Subcutaneous abdominal adipose tissue (tissue), 5 donors: ENCODE data around the gene LIF.

Experiments
- H3K27ac ChIP-seq: one replicate; pipeline ENCODE4 v1.7.0; 2013; ENCODE audit warnings: low read depth, mild to moderate bottlenecking, inconsistent platforms, low read length, moderate library complexity
- H3K27me3 ChIP-seq, 5 donors: one replicate each; pipeline ENCODE4 v1.7.0; 2013; ENCODE audit warnings: low read length in 5 of 5, inconsistent platforms in 1 of 5; ENCODE audit not compliant: control insufficient read depth in 5 of 5, insufficient read depth in 4 of 5
- H3K36me3 ChIP-seq, 5 donors: one replicate each; pipeline ENCODE4 v1.7.0; 2013; ENCODE audit warnings: low read length in 5 of 5; ENCODE audit not compliant: control insufficient read depth in 5 of 5, insufficient read depth in 5 of 5
- H3K4me1 ChIP-seq, 5 donors: one replicate each; pipeline ENCODE4 v1.7.0; 2013; ENCODE audit warnings: low read length in 5 of 5, mild to moderate bottlenecking in 3 of 5, moderate library complexity in 1 of 5; ENCODE audit not compliant: control insufficient read depth in 5 of 5, insufficient read depth in 5 of 5
- H3K4me3 ChIP-seq, 5 donors: one replicate each; pipeline ENCODE4 v1.7.0; 2013; ENCODE audit warnings: low read length in 5 of 5, low read depth in 1 of 5
- H3K9ac ChIP-seq, 5 donors: one replicate each; pipeline ENCODE4 v1.7.0; 2013; ENCODE audit warnings: low read length in 5 of 5, mild to moderate bottlenecking in 4 of 5, moderate library complexity in 3 of 5
- H3K9me3 ChIP-seq, 5 donors: one replicate each; pipeline ENCODE4 v1.7.0; 2013; ENCODE audit warnings: low read length in 5 of 5; ENCODE audit not compliant: control insufficient read depth in 5 of 5
- donor health status: healthy.
- donor health status: healthy.
- donor health status: healthy.
- donor health status: healthy.
- donor health status: healthy.

The LIF gene

GRCh38 chr22:30246814-30247376, 336 bp upstream of the LIF start:
- Histone ChIP-seq H3K27ac (no peak overlapping the region), H3K4me3 (peak overlapping the region in 3 of 5 donors; percentile 47 to 63 (median 54)), H3K36me3 (peaks cover 0 to 3% (median 0%) of the 10 kb centered on the region in 5 donors), H3K9me3 (no peaks in the 10 kb centered on the region), H3K9ac (no peak overlapping the region), H3K27me3 (peaks cover 41 to 64% (median 55%) of the 10 kb centered on the region in 5 donors), H3K4me1 (peaks cover 0 to 36% (median 19%) of the 10 kb centered on the region in 5 donors)

GRCh38 chr22:30245181-30245984, 1.2 kb downstream of the LIF start:
- Histone ChIP-seq H3K27ac (no peak overlapping the region), H3K36me3 (peaks cover 0 to 3% (median 0%) of the 10 kb centered on the region in 5 donors), H3K9me3 (no peaks in the 10 kb centered on the region), H3K27me3 (peaks cover 41 to 69% (median 55%) of the 10 kb centered on the region in 5 donors), H3K9ac (no peak overlapping the region), H3K4me3 (peak overlapping the region in 1 of 5 donors; percentile 63), H3K4me1 (peaks cover 0 to 32% (median 19%) of the 10 kb centered on the region in 5 donors)

- H3K27ac ChIP-seq, result no peak overlapping the region
- no peak overlapping the region for H3K9ac ChIP-seq
- H3K9me3 ChIP-seq, result no peaks in the 10 kb centered on the region
- peaks cover 0 to 32% (median 19%) of the 10 kb centered on the region in 5 donors for H3K4me1 ChIP-seq
- H3K36me3 ChIP-seq, result peaks cover 0 to 3% (median 0%) of the 10 kb centered on the region in 5 donors
- H3K27me3 ChIP-seq, result peaks cover 40 to 63% (median 55%) of the 10 kb centered on the region in 5 donors
- H3K4me3 ChIP-seq, result no peak overlapping the region
These were observed 1.9 kb downstream of the LIF start for GRCh38 chr22:30244641-30245040.

GRCh38 chr22:30244066-30244465, 2.5 kb downstream of the LIF start:
- Histone ChIP-seq H3K4me1 (peaks cover 0 to 27% (median 16%) of the 10 kb centered on the region in 5 donors), H3K36me3 (peaks cover 0 to 3% (median 0%) of the 10 kb centered on the region in 5 donors), H3K9ac (no peak overlapping the region), H3K4me3 (no peak overlapping the region), H3K27ac (no peak overlapping the region), H3K9me3 (no peaks in the 10 kb centered on the region), H3K27me3 (peaks cover 36 to 63% (median 50%) of the 10 kb centered on the region in 5 donors)

- Histone ChIP-seq H3K9ac (no peak overlapping the region), H3K4me3 (no peak overlapping the region), H3K36me3 (peaks cover 0 to 3% (median 0%) of the 10 kb centered on the region in 5 donors), H3K4me1 (peaks cover 0 to 27% (median 16%) of the 10 kb centered on the region in 5 donors), H3K9me3 (no peaks in the 10 kb centered on the region), H3K27ac (no peak overlapping the region), H3K27me3 (peaks cover 33 to 65% (median 46%) of the 10 kb centered on the region in 5 donors)
These were observed 2.9 kb downstream of the LIF start for GRCh38 chr22:30243661-30244060.

GRCh38 chr22:30241576-30242371, 4.8 kb downstream of the LIF start:
- Histone ChIP-seq H3K27me3 (peaks cover 16 to 49% (median 34%) of the 10 kb centered on the region in 5 donors), H3K9me3 (no peaks in the 10 kb centered on the region), H3K36me3 (peaks cover 0 to 3% (median 0%) of the 10 kb centered on the region in 5 donors), H3K4me1 (peaks cover 0 to 17% (median 11%) of the 10 kb centered on the region in 5 donors), H3K4me3 (no peak overlapping the region), H3K27ac (no peak overlapping the region), H3K9ac (no peak overlapping the region)

- Histone ChIP-seq H3K27me3 (peaks cover 12 to 44% (median 28%) of the 10 kb centered on the region in 5 donors), H3K27ac (no peak overlapping the region), H3K4me1 (peaks cover 0 to 10% (median 4%) of the 10 kb centered on the region in 5 donors), H3K9me3 (no peaks in the 10 kb centered on the region), H3K4me3 (no peak overlapping the region), H3K36me3 (peaks cover 0 to 3% (median 0%) of the 10 kb centered on the region in 5 donors), H3K9ac (no peak overlapping the region)
These were observed 5.8 kb downstream of the LIF start for GRCh38 chr22:30240541-30241417.

GRCh38 chr22:30239488-30240405, 6.8 kb downstream of the LIF start:
- H3K4me1 ChIP-seq, result peaks cover 0 to 16% (median 7%) of the 10 kb centered on the region in 5 donors
- H3K4me3 ChIP-seq, result no peak overlapping the region
- no peak overlapping the region for H3K27ac ChIP-seq

More at GRCh38 chr22:30239488-30240405, 6.8 kb downstream of the LIF start:
- no peak overlapping the region for H3K9ac ChIP-seq
- H3K36me3 ChIP-seq, result peaks cover 0 to 3% (median 0%) of the 10 kb centered on the region in 5 donors
- H3K9me3 ChIP-seq, result no peaks in the 10 kb centered on the region
- peaks cover 5 to 35% (median 19%) of the 10 kb centered on the region in 5 donors for H3K27me3 ChIP-seq
